ENCODE data around the gene ZNF780A.
"Not testable (repeated sequence)": the region's sequence is repeated elsewhere in the genome, so short reads cannot be mapped to it uniquely, and the experiment has no call there.

ZNF780A gene

GRCh38 chr19:40081411-40081810, 9.3 kb downstream of the ZNF780A start:
- DNase-seq: no peak

- no peak for DNase-seq
Measured at GRCh38 chr19:40080289-40080688, 10.5 kb downstream of the ZNF780A start.

DNA sequence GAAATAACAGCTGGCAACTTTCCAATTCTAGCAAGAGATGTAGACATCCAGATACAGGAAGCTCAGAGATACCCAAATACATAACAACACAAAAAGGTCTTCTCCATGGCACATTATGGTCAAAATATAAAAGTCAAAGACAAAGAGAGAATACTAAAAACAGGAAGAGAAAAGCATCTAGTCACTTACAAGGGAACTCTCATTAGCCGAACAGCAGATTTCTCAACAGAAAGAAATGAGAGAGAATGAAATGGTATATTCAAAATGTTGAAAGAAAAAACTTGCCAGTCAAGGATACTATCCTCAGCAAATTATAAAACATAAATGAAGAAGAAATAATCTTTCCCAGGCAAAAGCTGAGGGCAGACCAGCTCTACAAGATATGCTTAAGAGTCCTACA, 12.4 kb downstream of the ZNF780A start:
- no peak for DNase-seq

DNA sequence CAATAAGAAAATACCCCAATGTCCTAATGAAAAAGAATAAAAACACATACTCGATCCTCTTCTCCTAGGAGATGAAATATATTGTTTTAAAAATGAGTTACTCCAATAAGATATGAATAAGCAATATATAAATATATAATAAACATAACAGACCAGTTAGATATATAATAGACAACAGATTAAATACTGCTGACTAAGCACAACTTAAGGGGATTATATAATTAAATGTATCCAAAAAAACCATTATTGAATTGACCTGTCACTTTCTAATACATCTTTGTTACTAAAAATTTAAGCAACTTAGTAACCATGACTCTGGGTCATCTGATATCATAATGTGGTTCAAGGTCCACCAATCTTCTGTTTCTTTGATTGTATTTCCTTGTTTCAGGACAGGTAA, 20.7 kb downstream of the ZNF780A start:
- no peak for DNase-seq

DNA sequence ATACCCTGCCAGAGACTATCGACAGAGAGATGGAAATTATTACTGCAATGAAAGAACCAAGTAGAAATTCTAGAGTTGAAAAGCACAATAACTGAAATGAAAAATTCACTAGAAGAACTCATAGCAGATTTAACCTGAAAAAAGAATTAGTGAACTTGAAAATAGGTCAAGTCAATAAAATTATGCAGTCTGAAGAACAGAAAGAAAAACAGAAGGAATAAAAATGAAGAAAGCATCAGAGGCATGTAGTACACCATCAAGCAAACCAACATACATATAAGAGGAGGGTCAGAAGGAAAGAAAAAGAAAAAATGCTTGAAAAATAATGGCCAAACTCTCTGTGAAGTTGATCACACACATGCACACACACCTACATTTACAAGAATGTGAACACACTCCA, 31.1 kb downstream of the ZNF780A start:
- no peak for DNase-seq

GRCh38 chr19:40057166-40057565, 33.6 kb downstream of the ZNF780A start:
- DNase-seq: no peak

GRCh38 chr19:40056505-40056904, 34.2 kb downstream of the ZNF780A start:
- no peak for DNase-seq

- no peak for DNase-seq
Measured at GRCh38 chr19:40055832-40056504, 34.8 kb downstream of the ZNF780A start, which contains the start of gene ZNF780B. ZNF780B (minus strand) TSS chr19:40056231; CDS start chr19:40050332, 5,899 bp downstream.

- no peak for DNase-seq
Measured at GRCh38 chr19:40055049-40055448, 35.7 kb downstream of the ZNF780A start.

DNA sequence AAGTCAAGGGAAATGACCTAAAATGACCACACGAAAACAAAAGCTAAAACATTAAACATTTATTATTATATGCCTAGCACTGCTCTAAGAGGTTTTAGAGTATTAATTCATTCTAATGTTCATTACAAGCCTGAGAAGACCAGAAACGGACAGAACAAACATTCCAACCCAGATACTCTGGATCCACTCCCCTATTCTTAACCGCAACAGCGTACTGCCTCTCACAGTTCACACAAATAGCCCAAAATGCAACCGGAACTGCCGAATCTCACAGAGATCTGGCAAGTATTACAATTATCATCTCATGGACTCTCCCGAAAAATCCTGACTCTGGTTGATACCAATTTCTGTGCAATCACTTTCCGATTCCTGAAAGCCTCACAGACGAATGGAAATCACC, 36.1 kb downstream of the ZNF780A start:
- DNase-seq: no peak

GRCh38 chr19:40053491-40053890, 37.3 kb downstream of the ZNF780A start:
- DNase-seq: no peak

GRCh38 chr19:40041718-40042117, 49.0 kb downstream of the ZNF780A start:
- DNase-seq: not testable (repeated sequence)

- not testable (repeated sequence) for DNase-seq
Measured at GRCh38 chr19:40038047-40038446, 52.7 kb downstream of the ZNF780A start.

- no peak for DNase-seq
Measured at GRCh38 chr19:40035996-40036395, 54.7 kb downstream of the ZNF780A start.

- no peak for DNase-seq
Measured at GRCh38 chr19:40033989-40034560, 56.7 kb downstream of the ZNF780A start.

DNA sequence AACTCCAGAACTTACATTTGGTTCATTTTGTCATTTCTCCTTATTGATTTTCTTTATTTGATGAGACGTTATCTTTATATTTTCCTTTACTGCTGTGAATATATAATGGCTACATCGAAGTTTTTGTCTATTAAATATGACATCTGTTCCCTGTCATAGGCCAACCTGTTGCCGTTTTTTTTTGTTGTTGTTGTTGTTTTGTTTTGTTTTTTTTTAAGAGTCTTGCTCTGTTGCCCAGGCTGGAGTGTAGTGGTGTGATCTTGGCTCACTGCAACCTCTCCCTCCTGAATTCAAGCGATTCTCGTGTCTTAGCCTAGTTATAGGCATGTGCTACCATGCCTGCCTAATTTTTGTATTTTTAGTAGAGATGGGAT, 64.2 kb downstream of the ZNF780A start:
- no peak for DNase-seq

- DNase-seq: no peak
Measured at GRCh38 chr19:40025938-40026596, 64.7 kb downstream of the ZNF780A start.

DNA sequence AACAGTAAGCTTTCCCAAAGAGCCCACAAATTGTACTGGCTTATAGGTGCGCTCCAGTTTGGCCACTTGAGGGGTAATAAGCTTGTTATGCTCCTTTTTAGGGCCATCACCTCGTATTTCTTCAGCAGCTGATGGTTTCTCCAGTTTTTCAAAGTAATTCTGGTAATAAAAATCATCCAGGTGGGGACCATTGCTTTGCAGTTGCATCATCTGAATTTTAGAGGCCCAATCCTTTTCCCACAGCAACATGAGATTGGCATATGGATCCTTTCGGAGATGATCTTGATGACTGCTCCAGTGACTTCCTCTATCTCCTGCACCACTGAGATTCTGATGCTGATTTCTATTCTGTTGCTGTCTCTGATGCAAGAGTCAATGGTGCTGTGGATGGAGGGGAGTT, 66.8 kb downstream of the ZNF780A start:
- no peak for DNase-seq

Measured in cortex of kidney (tissue), 1 donor.